SK-N-SH (cell line): ENCODE results near the gene CRYBG1. TPM values are rescaled to one million over a fixed set of nuclear protein-coding genes. Genes with fewer than 3 reads are reported as not detected.
A peak's percentile ranks its signal among the peaks of the same experiment; 100 is the strongest.

Source experiments
- CTCF ChIA-PET: fragments of 300-600, 350-600 bp; formaldehyde crosslinking; extraction: SDS; loops from one replicate; lab custom pipeline; 2021; lab: Yijun Ruan, JAX
- POLR2A ChIA-PET: fragments of 350-600 bp; sonication (Branson Sonifier 250); formaldehyde crosslinking; extraction: SDS; loops from one replicate; lab custom pipeline; 2020; ENCODE audit warnings: antibody characterized with exemption, inconsistent platforms; lab: Yijun Ruan, JAX
- DNase-seq: peaks from one replicate; pipeline ENCODE4 v3.0.0; 2012
- H2AFZ ChIP-seq: fragments of 200-600 bp; sonication (generic); 2 replicates; pipeline ENCODE4 v1.8.1; 2016; ENCODE audit warnings: antibody characterized with exemption, mild to moderate bottlenecking, low read depth
- H3F3A ChIP-seq: fragments of 200-600 bp; sonication (generic); replicated peaks from 2 replicates; pipeline ENCODE3; 2016; ENCODE audit warnings: antibody characterized with exemption, mild to moderate bottlenecking; ENCODE audit not compliant: insufficient read depth
- H3K27ac ChIP-seq, 2 experiments: fragments of 200-500 bp in 1 of 2; fragments of 200-600 bp in 1 of 2; sonication (Bioruptor generic) in 1 of 2; sonication (generic), shearing (Covaris generic) in 1 of 2; 2 replicates each; pipeline versions ENCODE4 v1.5.1 to v1.6.1; 2014 to 2016; ENCODE audit warnings: low read depth in 2 of 2, inconsistent platforms in 1 of 2, low read length in 1 of 2, mild to moderate bottlenecking in 1 of 2, mixed read lengths in 1 of 2
- H3K27me3 ChIP-seq: fragments of 200-600 bp; sonication (generic), shearing (Covaris generic); 2 replicates; pipeline ENCODE4 v1.6.1; 2016; ENCODE audit warnings: mixed run types; ENCODE audit not compliant: insufficient read depth
- H3K36me3 ChIP-seq, 2 experiments: fragments of 200-500 bp in 1 of 2; fragments of 200-600 bp in 1 of 2; sonication (Bioruptor generic) in 1 of 2; sonication (generic) in 1 of 2; replicated peaks in 1 of 2; 2 replicates each; pipeline versions ENCODE3 to v1.5.1; 2014 to 2016; ENCODE audit warnings: low read length in 1 of 2, mild to moderate bottlenecking in 1 of 2; ENCODE audit not compliant: insufficient read depth in 2 of 2, control insufficient read depth in 1 of 2
- H3K4me1 ChIP-seq, 2 experiments: fragments of 200-500 bp in 1 of 2; fragments of 200-600 bp in 1 of 2; sonication (Bioruptor generic) in 1 of 2; sonication (generic), shearing (Covaris generic) in 1 of 2; 2 replicates each; pipeline versions ENCODE4 v1.5.1 to v1.6.1; 2014 to 2016; ENCODE audit warnings: low read depth in 1 of 2, low read length in 1 of 2, mixed run types in 1 of 2; ENCODE audit not compliant: insufficient read depth in 2 of 2, control insufficient read depth in 1 of 2
- H3K4me2 ChIP-seq: fragments of 200-600 bp; sonication (generic), shearing (Covaris generic); 2 replicates; pipeline ENCODE4 v1.6.1; 2017; ENCODE audit warnings: mixed run types
- H3K4me3 ChIP-seq, 2 experiments: fragments of 200-500 bp in 1 of 2; fragments of 200-600 bp in 1 of 2; sonication (Bioruptor generic) in 1 of 2; sonication (generic), shearing (Covaris generic) in 1 of 2; 2 replicates each; pipeline versions ENCODE4 v1.5.1 to v1.8.1; 2014 to 2016; ENCODE audit warnings: low read depth in 2 of 2, inconsistent platforms in 1 of 2, low read length in 1 of 2, mild to moderate bottlenecking in 1 of 2, mixed read lengths in 1 of 2, moderate library complexity in 1 of 2
- H3K79me2 ChIP-seq: fragments of 200-600 bp; sonication (generic); 2 replicates; pipeline ENCODE4 v1.8.1; 2017; ENCODE audit warnings: mild to moderate bottlenecking; ENCODE audit not compliant: insufficient read depth
- H3K9ac ChIP-seq: fragments of 200-600 bp; sonication (generic); 2 replicates; pipeline ENCODE4 v1.6.1; 2017; ENCODE audit warnings: mixed run types
- H3K9me2 ChIP-seq: fragments of 200-600 bp; sonication (generic); 2 replicates; pipeline ENCODE4 v1.6.1; 2017; ENCODE audit warnings: mixed run types
- H3K9me3 ChIP-seq: fragments of 200-600 bp; sonication (generic); 2 replicates; pipeline ENCODE4 v1.6.1; 2017; ENCODE audit warnings: mixed run types, mild to moderate bottlenecking, moderate library complexity
- H4K20me1 ChIP-seq: fragments of 200-600 bp; sonication (generic); 2 replicates; pipeline ENCODE4 v1.6.1; 2017; ENCODE audit warnings: mild to moderate bottlenecking, mixed run types; ENCODE audit not compliant: insufficient read depth
- ELF1 ChIP-seq: IDR thresholded peaks from 2 replicates; pipeline ENCODE4 v1.4.0; 2012
- FOXJ3 ChIP-seq: sonication (generic); formaldehyde crosslinking; IDR thresholded peaks from 2 replicates; pipeline ENCODE4 v1.5.1; 2020; ENCODE audit warnings: mild to moderate bottlenecking, missing genetic modification reagents
- GABPA ChIP-seq: IDR thresholded peaks from 2 replicates; pipeline ENCODE4 v1.4.0; 2012; ENCODE audit warnings: low read depth, mild to moderate bottlenecking
- JUND ChIP-seq: IDR thresholded peaks from 2 replicates; pipeline ENCODE4 v1.4.0; 2012
- MXI1 ChIP-seq: IDR thresholded peaks from 2 replicates; pipeline ENCODE4 v1.6.1; 2012; ENCODE audit warnings: mild to moderate bottlenecking, low read depth, low read length, improper control_type of control experiment
- NRF1 ChIP-seq: IDR thresholded peaks from 2 replicates; pipeline ENCODE4 v1.6.1; 2012; ENCODE audit warnings: low read depth, mild to moderate bottlenecking, low read length
- POLR2AphosphoS5 ChIP-seq: IDR thresholded peaks from 2 replicates; pipeline ENCODE4 v1.6.1; 2012; ENCODE audit warnings: low read depth, low read length
- RFX5 ChIP-seq: IDR thresholded peaks from 2 replicates; pipeline ENCODE4 v1.6.1; 2012; ENCODE audit warnings: mild to moderate bottlenecking, improper control_type of control experiment, low read length
- SIN3A ChIP-seq: IDR thresholded peaks from 2 replicates; pipeline ENCODE4 v1.6.1; 2012; ENCODE audit warnings: low read depth, mild to moderate bottlenecking, low read length, moderate library complexity, borderline replicate concordance
- TCF12 ChIP-seq: IDR thresholded peaks from 2 replicates; pipeline ENCODE4 v1.4.0; 2012
- YY1 ChIP-seq: IDR thresholded peaks from 2 replicates; pipeline ENCODE4 v1.4.0; 2012; ENCODE audit warnings: low read depth, mild to moderate bottlenecking
- WGBS: methylation state at CpG from one replicate; pipeline ENCODE4 v1.1.6; 2017; ENCODE audit warnings: low lambda C conversion rate; 5-methylcytosine and 5-hydroxymethylcytosine counted together
- polyA plus RNA-seq, 3 experiments: library from polyadenylated mRNA; depleted of rRNA; stranded (reverse); fragments of >200 nt; gene quantifications; 2 replicates each; pipeline ENCODE4 v1.2.3, GENCODE V29; 2012
- TF ChIP-seq, protein P1 (sequence below): fragments of 200-600 bp; sonication (generic); IDR thresholded peaks from 2 replicates; pipeline ENCODE4 v1.6.1; 2017; ENCODE audit warnings: antibody characterized with exemption, mild to moderate bottlenecking, moderate library complexity
- TF ChIP-seq, protein P2 (sequence below): IDR thresholded peaks from 2 replicates; pipeline ENCODE4; 2012

CRYBG1 gene
- polyA plus RNA-seq, 1 of the 3 experiments (the other 2 are of a cell fraction): 13.8 TPM

DNA sequence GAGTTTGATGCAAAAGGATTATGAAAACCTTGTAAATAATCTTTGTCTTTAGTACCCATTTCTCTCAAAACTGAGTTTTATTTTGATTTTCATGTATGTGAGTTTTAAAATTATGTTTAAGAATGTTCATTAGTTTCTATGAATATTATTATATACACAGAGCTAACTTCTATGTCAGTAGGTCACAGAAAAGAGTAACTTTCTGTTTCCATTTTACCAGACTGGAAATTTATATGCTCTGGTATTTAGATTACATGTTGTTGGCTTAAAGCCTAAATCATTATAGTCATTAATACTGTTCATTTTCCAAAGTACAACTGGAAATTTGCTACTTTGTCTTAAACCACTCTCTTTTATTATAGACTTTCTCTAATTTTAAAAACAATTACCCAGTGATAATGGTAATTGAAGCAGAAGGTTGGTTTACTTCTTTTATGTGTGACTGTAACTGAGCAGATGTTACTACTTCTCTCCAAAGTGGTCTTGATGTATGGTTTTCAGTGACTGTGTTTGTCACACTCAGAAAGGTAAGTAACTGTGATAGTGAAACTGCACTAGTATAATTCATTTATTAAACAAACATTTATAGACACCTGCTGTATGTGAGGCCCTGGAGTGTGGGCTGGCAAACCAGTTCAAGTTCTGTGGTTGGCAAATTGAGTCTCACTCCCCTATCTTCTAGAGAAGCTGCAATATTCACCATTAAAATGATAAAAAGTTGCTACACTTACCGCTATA, 13.2 kb downstream of the CRYBG1 start:
- ChIA-PET POLR2A (no interaction called here), CTCF (interaction anchor here (5.0 kb wide), 1 partner anchor 13 kb away, joined by 38 read pairs; the partner anchor contains the start of gene CRYBG1)
- Histone ChIP-seq H3F3A (peaks cover 13% of the 10 kb centered on the region), H3K36me3 (no peaks in the 10 kb centered on the region), H3K9me3 (no peaks in the 10 kb centered on the region), H3K79me2 (no peaks in the 10 kb centered on the region), H3K27me3 (no peaks in the 10 kb centered on the region), H3K4me3 (no peak overlapping the region), H3K4me2 (no peak overlapping the region), H3K27ac (no peak overlapping the region), H3K4me1 (peaks cover 2 to 6% of the 10 kb centered on the region in 2 experiments; a peak in 2 of 4 replicates), H2AFZ (no peak overlapping the region), H4K20me1 (no peaks in the 10 kb centered on the region), H3K9ac (no peak overlapping the region), H3K9me2 (no peaks in the 10 kb centered on the region)
- TF ChIP-seq ELF1 (no peak), JUND (no peak), YY1 (no peak), TCF12 (no peak), FOXJ3 (no peak), GABPA (no peak), SIN3A (no peak), NRF1 (no peak), POLR2AphosphoS5 (no peak), MXI1 (no peak), RFX5 (no peak)
- TF ChIP-seq, protein P1, sequence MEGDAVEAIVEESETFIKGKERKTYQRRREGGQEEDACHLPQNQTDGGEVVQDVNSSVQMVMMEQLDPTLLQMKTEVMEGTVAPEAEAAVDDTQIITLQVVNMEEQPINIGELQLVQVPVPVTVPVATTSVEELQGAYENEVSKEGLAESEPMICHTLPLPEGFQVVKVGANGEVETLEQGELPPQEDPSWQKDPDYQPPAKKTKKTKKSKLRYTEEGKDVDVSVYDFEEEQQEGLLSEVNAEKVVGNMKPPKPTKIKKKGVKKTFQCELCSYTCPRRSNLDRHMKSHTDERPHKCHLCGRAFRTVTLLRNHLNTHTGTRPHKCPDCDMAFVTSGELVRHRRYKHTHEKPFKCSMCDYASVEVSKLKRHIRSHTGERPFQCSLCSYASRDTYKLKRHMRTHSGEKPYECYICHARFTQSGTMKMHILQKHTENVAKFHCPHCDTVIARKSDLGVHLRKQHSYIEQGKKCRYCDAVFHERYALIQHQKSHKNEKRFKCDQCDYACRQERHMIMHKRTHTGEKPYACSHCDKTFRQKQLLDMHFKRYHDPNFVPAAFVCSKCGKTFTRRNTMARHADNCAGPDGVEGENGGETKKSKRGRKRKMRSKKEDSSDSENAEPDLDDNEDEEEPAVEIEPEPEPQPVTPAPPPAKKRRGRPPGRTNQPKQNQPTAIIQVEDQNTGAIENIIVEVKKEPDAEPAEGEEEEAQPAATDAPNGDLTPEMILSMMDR: no peak
- TF ChIP-seq, protein P2, sequence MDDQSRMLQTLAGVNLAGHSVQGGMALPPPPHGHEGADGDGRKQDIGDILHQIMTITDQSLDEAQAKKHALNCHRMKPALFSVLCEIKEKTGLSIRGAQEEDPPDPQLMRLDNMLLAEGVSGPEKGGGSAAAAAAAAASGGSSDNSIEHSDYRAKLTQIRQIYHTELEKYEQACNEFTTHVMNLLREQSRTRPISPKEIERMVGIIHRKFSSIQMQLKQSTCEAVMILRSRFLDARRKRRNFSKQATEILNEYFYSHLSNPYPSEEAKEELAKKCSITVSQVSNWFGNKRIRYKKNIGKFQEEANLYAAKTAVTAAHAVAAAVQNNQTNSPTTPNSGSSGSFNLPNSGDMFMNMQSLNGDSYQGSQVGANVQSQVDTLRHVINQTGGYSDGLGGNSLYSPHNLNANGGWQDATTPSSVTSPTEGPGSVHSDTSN: no peak
- WGBS: 67% methylated on average over 1 of the region's 1 CpG
- DNase-seq: no peak

DNA sequence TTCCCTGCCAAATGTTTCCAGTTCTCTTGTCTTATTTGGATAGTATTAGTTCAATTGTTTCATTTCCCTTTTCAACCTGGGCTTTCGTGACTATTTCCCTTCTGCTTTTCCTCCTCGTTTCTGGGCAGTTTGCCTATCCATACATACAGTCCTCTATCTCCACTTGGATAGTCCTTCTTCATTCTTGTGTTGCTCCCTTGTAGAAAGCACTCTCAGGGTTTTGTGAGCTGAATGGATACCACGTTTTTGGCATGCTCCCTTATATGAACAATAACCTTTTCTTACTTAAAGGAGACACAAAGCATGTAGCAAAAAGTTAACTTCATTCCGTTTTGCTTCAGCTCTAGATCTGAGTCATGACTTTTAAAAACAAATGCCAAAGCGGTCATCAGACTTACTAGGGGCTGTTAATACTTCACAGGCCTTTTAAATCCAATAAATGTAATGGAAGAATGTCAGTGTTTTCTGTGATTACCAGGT, 16.6 kb downstream of the CRYBG1 start:
- H3K4me2 ChIP-seq: peak overlapping the region; percentile 58
- no peak for DNase-seq
- no peaks in the 10 kb centered on the region for H3K36me3 ChIP-seq
- no peak overlapping the region for H3K9ac ChIP-seq
- peak overlapping the region; percentile 81 for H2AFZ ChIP-seq
- ChIA-PET POLR2A (no interaction called here), CTCF (interaction anchor here (1.0 to 2.2 kb wide), 3 partner anchors 13 to 38 kb away, joined by 3 to 9 read pairs (median 4); partner anchors contain the start of gene CRYBG1)
- H3K4me3 ChIP-seq: peak overlapping the region in 1 of 2 experiments; percentile 24; a peak in 1 of 4 replicates
- no peaks in the 10 kb centered on the region for H3K27me3 ChIP-seq
- H3K9me3 ChIP-seq: no peaks in the 10 kb centered on the region
- peak overlapping the region in 1 of 2 experiments; percentile 61; a peak in 3 of 4 replicates for H3K27ac ChIP-seq
- H3K9me2 ChIP-seq: no peaks in the 10 kb centered on the region
- no peaks in the 10 kb centered on the region for H4K20me1 ChIP-seq
- 8% methylated on average over 5 of the region's 5 CpGs for WGBS
- TF ChIP-seq GABPA: no peak
- TF ChIP-seq, protein P2: peak; percentile 31; the same call in 1 of the 2 replicates
- TF ChIP-seq, all 33 proteins: peak for 1
- Histone ChIP-seq H3K79me2 (no peaks in the 10 kb centered on the region), H3F3A (peaks cover 13% of the 10 kb centered on the region), H3K4me1 (peaks cover 6% of the 10 kb centered on the region in 2 experiments; a peak in 2 of 4 replicates)
